T-helper 1 cell treated with Interleukin-12 subunit alpha and Interleukin-12 subunit beta and Interleukin-4 antibody, amounts not matched to agents 30 ng/mL and 1 ng/mL, for 36 hours (primary cell): ENCODE results near the gene GRIK5. TPM values are rescaled to one million over a fixed set of nuclear protein-coding genes. Genes with fewer than 3 reads are reported as not detected.
"Not testable (repeated sequence)": the region's sequence is repeated elsewhere in the genome, so short reads cannot be mapped to it uniquely, and the experiment has no call there.

Source experiments
- intact Hi-C: fragments of 100-400 bp; cut with micrococcal nuclease; formaldehyde crosslinking; loops from one replicate; pipeline ENCODE4 v1.15.1; 2024
- total RNA-seq: library from RNA; stranded (reverse); gene quantifications from 2 replicates; pipeline ENCODE4 v1.2.3, GENCODE V29; 2022

The GRIK5 gene
- total RNA-seq, 1 donor from 2014 or later, result 4.6 TPM

DNA sequence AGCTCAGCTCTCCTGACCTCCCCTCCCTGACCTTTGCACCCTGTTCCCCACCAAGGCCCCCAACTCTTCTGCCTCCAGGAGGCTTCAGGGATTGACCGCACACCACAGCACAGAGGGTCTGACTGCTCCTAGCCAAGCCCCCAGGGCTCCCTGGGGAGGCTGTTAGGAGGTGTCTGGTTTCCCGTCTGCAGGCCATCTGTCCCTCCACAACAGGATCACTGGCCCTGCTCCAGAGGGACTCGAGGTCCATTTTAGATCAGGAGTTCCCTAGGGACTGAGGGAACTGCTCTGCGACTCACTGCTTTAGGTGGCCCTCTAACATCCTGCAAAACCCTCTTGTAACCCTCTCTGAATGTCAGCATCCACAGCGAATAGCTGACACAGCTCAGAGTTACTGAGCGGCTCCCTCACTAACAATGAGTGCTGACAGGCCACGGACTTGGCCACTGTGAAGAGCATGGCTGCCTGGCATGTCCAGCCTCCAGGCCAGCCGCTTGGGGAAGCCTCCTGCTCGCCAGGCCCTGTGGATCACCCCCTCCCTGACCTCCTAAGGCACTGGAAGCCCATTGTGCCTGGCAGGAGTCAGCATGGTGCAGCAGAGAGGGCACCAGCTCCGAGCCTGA, 17.7 kb downstream of the GRIK5 start:
- intact Hi-C loops, result no loop called here

DNA sequence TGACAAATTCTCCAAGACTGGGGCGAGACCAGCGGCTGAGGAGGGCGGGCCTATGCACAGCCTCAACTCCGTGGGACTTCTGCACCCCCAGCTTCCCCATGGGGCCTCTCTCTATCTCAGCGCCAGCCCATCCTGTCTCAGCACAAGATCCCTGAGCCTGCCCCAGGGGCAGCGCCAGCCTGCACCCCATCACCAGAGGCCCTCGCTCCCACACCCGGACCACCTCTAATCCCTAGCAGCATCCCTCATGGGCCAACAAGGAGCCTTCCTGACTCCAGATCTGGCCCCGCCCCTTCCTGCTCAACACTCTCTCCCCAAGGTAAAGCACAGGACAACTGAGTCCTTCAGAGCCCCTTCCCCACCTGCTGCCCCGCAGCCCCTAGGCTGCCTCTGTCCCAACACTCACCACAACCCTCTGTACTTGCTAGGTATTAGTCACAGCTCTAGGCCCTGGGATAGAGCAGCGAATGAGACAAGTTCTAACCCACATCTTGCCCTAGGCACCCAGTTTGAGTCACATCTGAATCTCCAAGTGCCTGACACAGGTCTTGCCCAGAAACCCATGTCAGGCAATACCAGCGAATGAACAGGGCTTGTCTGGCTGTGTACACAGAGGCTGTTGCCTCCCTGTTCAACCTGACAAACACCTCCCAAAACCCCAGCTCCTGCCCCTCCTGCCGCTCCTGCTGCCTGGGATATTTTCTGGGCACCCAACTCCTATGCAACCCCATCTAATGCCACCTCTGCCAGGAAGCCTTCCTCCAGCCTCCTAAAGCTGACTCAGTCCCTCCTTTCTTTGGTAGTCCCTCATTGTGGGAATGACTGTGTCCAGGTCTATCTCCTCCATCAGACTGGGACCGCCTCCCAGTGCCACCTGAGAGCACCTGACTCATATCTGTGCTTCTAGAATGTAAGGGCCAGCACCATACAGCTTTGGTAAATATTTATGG, 18.6 kb downstream of the GRIK5 start:
- intact Hi-C loops, result no loop called here

DNA sequence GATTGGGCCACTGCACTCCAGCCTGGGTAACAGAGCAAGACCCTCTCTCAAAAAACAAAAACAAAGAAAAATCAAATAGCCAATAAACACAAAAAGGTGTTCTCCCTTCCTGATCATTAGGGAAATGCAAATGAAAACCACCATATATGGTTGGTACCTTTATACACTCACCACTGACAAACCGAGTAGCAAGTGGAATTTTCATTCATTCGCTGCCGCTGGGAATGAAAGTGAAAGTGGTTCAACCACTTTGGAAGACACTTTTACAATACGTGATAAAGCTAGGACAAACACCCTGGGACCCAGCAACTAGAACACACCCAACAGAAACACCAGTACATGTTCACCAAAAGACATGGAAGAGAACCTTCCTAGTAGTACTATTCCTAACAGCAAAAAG, 21.0 kb downstream of the GRIK5 start:
- intact Hi-C loops, result no loop called here

DNA sequence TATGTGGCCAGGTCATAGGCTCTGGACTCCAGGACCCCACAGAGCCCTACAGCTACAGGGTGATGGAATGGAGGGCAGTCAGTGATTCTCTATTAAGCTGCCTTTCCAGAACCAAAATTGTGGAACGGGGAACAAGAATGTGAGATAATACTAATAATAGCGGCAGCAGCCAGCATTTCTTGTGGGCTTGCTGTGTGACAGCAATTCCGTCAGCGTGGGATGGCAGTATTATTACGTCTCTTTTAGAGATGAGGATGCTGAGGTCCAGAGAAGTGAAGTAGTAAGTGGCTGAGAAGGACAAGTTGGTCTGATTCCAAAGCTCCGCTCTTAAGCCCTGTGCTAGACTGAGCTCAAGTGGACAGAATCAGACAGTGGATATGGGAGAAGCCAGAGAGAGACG, 24.4 kb downstream of the GRIK5 start:
- intact Hi-C loops, result no loop called here

DNA sequence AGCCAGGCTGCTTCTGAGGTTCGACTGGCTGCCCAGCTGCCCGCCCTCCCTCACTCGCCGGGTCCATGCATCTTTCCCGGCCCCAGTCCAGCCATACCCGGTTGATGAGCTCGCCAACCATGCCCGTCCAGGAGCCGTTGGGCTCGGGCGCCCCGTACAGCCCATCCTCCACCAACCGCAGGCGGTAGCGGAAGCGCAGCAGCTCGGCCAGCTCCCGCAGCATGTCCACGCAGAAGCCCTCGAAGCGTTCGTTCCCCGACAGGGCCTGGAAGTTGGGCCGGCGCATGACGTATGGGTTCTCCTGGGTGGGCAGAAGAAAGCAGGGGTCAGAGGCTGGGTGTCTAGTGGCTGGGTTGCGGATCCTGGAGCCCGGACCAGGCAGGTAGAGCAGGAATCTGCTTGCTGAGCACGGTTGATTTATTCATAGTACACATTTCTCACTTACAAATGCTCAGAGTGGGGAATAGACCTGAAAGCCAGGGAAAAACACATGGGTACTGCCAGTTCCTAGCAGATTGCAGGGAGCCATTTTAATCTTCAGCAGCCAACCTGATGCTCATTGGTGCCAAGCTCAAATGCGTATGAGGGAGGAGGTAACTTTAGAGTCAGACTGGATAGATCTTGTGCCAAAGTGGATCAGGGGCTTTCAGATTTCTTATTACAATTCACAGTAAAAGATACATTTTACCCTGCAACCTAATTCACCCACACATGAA, 27.4 kb downstream of the GRIK5 start:
- intact Hi-C loops, result no loop called here

DNA sequence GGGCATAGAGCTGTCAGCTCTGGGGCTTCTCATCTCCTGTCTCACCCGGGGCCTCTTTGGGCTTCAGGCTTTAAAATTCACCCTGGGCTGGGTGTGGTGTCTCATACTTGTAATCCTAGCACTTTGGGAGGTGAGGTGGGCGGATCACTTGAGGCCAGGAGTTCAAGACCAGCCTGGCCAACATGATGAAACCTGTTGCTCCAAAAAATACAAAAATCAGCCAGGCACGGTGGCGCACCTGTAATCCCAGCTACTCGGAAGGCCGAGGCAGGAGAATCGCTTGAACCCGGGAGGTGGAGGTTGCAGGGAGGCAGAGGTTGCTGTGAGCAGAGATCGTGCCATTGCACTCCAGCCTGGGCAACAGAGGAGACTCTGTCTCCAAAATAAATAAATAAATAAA, 29.5 kb downstream of the GRIK5 start:
- intact Hi-C loops, result not testable (repeated sequence)

DNA sequence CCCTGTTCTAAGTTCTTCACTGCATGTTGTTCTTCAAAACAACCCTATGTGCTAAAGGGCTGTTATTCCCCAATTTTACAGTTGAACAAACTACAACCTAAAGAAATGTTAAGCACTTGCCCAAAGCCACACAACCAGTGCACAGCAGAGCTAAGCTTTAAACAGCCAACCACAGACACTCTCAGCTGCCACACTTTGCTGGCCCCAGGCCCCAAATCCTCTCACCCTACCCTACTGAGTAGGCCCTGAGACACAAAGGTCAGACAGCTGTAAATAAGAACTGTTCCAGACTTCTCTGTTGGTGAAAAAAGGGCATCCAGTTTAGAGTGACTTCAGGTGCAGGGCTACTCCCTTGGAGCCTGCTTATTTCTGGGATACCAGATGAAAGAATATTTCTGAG, 30.0 kb downstream of the GRIK5 start:
- intact Hi-C loops, result no loop called here

DNA sequence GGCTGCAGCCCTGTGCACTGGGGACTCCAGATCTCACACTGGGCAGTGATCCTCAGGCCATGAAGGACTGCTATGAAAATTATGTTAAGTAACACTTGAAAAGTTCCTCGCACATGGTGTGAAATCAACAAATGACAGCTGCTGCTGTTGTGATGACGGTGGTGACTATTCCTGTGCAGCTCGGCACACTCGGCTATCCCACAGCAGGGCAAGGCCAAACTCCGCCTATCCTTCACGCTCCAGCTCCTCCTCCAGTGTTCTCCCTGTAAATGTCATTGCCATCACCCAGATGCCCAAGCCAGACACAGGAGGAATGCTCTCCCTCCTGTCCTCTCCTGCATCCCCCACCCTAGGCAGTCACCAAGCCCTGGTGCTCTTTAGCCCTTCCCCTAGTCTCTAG, 31.3 kb downstream of the GRIK5 start:
- intact Hi-C loops, result no loop called here

DNA sequence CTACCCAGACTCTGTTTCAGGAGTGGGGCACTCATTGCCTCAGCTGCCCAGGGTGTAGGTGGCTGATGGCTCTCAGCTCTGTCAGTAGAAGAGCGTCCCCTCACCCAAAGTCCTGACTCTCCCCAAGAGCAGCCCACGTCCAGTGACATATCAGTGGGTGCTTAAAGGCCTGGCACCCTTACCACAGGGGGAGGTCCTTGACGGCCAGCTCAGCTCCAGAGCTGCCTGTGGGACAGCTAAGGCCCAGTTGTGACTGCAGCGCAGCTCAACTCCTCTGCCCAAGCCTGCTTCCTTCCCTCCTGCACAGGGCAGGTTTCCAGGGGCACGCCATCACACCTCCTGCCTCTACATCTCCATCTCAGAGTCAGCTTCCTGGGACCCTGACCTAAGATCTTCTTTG, 32.4 kb downstream of the GRIK5 start:
- intact Hi-C loops, result no loop called here

DNA sequence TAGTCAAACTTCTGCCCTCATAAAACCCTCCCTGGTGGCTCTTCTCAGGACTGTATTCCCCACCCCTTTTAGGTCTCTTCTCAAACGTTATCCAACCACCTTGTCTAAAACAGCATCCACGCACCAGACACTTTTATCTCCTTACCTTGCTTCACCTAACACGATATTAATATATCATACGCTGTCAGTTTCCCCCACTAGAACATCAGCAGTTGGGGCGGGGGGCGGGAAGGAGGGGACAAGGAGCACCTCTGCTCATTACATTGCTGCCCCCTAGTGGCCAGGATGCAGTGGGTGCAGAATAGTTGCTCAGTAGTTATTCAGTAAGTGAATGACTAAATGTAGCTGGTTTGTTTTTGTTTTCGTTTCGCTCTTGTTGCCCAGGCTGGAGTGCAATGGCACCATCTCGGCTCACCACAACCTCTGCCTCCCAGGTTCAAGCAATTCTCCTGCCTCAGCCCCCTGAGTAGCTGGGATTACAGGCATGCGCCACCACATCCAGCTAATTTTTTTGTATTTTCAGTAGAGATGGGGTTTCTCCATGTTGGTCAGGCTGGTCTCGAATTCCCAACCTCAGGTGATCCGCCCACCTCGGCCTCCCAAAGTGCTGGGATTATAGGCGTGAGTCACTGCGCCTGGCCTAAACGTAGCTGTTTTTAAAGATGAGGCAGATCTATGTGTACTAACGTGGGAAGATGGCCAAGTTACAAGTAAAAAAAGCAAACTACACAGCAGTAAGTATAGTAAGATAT, 35.2 kb downstream of the GRIK5 start:
- intact Hi-C loops, result loop anchor here (1.0 to 5.0 kb wide), 4 partner anchors 38 to 178 kb away; partner anchors contain the start of genes RABAC1 and ZNF574

DNA sequence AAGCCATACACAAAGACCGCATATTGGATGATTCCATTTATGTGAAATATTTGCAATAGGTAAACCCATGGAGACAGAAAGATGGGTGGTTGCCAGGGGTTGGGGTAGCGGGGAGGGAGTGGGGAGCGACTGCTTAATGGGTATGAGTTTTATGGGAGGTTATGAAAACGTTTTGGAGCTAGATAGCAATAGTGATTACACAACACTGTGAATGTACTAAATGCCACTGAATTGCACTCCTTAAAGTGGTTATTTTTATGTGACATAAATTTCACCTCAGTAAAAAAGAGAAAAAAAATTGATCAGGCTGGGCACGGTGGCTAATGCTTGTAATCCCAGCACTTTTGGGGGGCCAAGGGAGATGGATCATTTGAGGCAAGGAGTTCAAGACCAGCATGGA, 36.6 kb downstream of the GRIK5 start:
- intact Hi-C loops, result loop anchor here (5.0 kb wide), 1 partner anchor 176 kb away; no protein-coding TSS in a partner anchor

DNA sequence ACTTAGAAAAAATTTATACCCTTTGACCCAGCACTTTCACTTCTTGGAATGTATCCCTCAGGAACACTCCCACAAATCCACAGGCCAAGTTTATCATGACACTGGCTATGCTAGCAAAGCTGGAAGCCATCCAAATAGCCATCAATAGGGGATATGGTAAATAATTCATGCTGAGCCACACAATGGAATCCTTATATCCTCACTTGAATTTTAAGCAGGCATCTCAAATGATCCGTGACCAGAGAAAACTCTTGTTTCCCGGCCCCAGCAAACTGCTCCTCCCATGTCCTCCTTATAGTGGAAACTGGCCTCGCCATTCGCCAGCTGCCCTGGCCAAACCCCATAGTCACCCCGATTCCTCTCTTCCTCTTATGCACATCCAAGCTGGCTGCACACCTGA, 37.6 kb downstream of the GRIK5 start:
- intact Hi-C loops, result loop anchor here (5.0 kb wide), 1 partner anchor 175 kb away; no protein-coding TSS in a partner anchor

DNA sequence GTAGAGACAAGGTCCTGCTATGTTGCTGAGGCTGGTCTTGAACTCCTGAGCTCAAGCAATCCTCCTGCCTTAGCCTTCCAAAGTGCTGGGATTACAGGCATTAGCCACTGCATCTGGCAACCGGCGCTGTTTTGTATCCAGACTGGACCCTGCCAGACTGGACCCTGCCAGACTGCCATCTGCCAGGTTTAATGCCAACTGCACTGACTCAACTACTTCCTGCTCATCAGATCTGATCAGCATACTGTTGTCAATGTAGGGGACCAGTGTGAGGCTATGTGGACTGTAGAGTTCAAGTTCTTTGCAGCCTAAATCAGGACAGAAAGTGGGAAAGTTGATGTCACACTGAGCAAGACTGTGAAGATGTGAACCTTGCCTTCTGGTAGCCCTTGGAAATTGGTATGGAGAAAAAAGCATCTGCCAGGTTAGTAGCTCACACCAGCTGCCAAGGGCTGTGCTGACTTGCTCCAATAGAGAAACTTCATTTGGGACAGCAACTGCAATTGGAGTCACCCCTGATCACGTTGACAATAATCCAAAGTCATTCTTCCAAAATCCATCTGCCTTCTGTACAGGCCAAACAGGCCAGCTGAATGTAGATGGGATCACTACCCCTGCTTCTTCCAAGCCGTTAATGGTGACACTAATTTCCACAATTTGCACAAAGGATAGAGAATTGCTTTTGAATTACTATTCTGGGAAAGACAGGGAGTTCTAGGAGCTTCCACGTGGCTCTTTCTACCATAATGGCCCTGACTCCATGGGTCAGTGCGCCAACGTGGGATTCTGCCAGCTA, 39.2 kb downstream of the GRIK5 start:
- intact Hi-C loops, result loop anchor here (5.0 kb wide), 1 partner anchor 174 kb away; no protein-coding TSS in a partner anchor

DNA sequence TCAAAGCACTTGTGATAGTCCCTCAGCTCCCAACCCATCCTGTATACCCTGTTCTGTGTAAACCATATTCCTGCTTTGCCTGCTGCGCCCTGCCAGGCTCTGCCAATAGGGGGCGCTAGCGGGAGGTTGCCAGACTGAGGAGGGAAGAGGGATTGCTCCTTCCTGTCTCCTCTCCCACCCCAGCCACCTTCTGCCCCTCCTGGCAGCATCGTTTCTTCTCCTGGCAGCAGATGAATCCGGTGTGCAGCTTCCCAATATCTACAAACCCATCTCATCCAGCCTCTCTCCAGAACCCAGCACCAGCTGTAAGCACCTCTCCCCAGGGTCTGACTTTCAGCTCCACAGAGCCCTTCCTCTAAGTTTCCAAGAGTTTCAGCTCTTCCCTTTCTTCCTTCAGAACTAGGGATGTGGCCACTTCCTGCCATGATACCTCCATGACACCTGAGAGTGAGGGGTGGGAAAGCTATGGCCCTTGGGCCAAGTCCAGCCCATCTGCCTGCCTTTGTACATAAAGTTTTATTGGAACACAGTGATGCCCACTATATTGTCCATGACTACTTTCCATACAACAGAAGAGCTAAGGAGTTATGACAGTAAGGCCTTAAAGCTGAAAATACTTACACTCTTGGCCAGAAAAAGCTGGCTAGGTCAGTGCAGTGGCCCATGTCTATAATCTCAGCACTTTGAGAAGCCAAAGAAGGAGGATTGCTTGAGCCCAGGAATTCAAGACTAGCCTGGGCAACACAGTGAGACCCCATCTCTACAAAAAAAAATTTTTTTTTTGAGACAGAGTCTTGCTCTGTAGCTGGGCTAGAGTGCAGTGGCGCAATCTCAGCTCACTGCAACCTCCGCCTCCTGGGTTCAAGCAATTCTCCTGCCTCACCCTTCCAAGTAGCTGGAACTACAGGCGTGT, 41.4 kb downstream of the GRIK5 start:
- intact Hi-C loops, result no loop called here

DNA sequence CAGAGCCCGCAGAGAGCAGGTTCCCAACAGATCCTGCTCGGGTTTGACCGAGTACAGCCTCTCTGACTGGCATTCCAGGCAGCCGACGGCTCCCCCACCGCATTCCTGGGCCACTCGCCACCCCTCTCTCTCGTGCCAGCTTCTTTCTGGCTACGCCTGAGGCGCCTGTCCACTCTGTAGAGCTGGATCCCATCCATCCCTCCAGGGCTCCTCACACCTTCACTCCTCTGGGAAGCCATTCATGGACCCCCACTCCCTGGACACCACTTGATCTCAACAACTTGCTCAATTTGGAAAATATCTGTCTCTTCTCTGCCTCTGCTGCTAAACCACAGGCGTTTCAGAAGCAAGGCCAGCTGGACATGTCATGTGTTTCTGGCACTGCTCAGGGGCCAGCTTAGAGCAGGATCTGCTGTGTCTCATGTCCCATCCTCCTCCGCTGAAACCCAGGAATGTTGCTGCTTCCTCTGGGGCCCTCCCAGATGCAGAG, 45.3 kb downstream of the GRIK5 start:
- intact Hi-C loops, result no loop called here

DNA sequence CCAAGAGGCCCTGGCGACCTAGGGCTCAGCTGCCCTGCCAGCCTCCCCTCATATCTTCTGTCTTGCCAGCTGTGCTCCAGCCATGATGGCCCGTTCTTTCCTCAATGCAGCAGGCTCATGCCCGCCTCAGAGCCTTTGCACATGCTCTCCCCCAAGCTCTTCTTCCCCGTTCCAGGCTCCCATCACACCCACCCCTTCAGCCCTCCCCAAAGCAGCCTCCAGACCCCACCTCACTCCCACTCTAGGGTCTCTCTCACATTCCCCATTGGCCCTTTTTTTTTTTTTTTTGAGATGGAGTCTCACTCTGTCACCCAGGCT, 46.1 kb downstream of the GRIK5 start:
- intact Hi-C loops, result loop anchor here (1.0 kb wide), 1 partner anchor 65 kb away; the partner anchor contains the start of gene RABAC1

DNA sequence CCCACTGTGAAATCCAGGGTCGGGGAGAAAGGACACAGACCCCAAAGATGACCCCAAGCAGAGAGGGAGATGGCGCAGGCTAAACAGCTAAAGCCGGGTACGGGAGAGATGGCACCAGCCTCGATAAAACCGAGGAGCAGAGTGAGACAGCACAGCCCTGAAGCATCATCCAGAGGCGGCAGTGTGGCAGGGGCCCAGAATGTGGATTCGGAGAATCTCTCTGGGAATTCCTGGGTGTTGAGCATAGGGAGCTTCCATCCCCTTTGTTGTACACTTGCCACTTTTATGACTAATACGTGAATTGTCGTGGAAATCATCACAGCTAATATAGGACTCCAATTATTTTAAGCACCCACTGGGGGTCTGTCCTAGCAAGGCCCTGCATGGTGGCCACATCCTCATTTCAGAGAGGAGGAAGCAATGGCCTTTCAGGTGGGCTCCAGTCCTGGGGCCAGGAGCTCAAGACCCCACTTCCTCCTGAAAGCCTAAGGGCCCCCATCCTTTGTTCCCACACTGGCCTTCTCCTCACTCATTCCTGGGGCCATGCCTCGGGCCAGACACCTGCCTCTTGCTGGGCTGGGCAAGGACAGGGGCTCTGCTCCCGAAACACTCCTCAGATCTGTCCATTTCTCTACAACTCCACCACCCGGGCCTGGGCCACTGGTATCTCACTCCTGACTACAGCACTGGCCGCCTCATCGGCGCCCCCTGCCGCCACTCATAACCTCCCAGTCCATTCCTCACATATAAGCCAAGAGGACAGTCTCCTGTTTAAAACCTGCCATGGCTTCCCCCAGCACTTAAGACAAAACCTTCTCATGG, 46.7 kb downstream of the GRIK5 start:
- intact Hi-C loops, result loop anchor here (1.0 kb wide), 1 partner anchor 64 kb away; the partner anchor contains the start of gene RABAC1

DNA sequence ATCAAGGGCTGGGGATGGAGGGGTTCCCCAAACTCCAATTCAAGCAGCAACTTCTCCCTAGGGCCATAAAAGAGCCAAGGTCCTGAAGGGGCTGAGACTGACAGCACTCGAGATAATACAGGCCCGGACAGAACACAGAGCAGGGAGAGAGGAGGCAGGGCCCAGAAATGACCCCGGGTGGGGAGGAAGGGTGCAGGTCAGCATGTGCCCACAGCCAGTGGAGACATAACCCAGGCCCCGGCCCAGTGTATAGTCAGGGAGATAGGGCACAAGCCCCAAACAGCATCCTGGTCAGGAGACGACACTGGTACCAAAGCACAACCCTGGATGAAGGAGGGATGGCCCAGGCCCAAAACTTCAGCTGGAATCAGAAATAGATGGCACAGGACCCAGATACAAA, 47.4 kb downstream of the GRIK5 start:
- intact Hi-C loops, result loop anchor here (1.0 kb wide), 1 partner anchor 63 kb away; the partner anchor contains the start of gene RABAC1
